ENCODE data around the gene FBXO36. TPM values are rescaled to one million over a fixed set of nuclear protein-coding genes. Genes with fewer than 3 reads are reported as not detected.

FBXO36 gene
- total and polyA plus RNA-seq, 2 of the 13 experiments (the other 11 are each of a cell fraction or from before 2014, with no cell fraction given): 2.8 TPM

- TF ChIP-seq KDM4B (CRISPR knock-in tag; IDR thresholded peaks at IDR 0.05): no peak
- peak; percentile 7; the same call in 1 of the 2 replicates for TF ChIP-seq PAXIP1 (CRISPR knock-in tag; conservative IDR thresholded peaks at IDR 0.05)
- 0 out of 2 replicates have a peak, but pooled peaks have one; percentile 76 for TF ChIP-seq THAP9 (CRISPR knock-in tag; IDR thresholded peaks at IDR 0.05; ENCODE audit: borderline replicate concordance)
- TF ChIP-seq ZBTB49 (CRISPR knock-in tag; IDR thresholded peaks at IDR 0.05; ENCODE audit: borderline replicate concordance): no peak
- TF ChIP-seq ZNF672 (CRISPR knock-in tag; IDR thresholded peaks at IDR 0.05): no peak
- 0 out of 2 replicates have a peak, but pooled peaks have one; percentile 37 for TF ChIP-seq MEF2D (CRISPR knock-in tag; IDR thresholded peaks at IDR 0.05)
- TF ChIP-seq GZF1 (CRISPR knock-in tag; IDR thresholded peaks at IDR 0.05): 0 out of 2 replicates have a peak, but pooled peaks have one; percentile 38
- no peak for TF ChIP-seq ZFP37 (CRISPR knock-in tag; IDR thresholded peaks at IDR 0.05; ENCODE audit: borderline replicate concordance)
- no peak for TF ChIP-seq HHEX (CRISPR knock-in tag; IDR thresholded peaks at IDR 0.05)
- TF ChIP-seq ATAD3A (CRISPR knock-in tag; IDR thresholded peaks at IDR 0.05): no peak
- TF ChIP-seq ZBTB21 (CRISPR knock-in tag; IDR thresholded peaks at IDR 0.05): no peak
- no peak for TF ChIP-seq NFE2 (CRISPR knock-in tag; IDR thresholded peaks at IDR 0.05)
- TF ChIP-seq ZNF225 (CRISPR knock-in tag; IDR thresholded peaks at IDR 0.05): no peak; the same call in 1 of the 2 replicates
- 0 out of 2 replicates have a peak, but pooled peaks have one; percentile 10 for TF ChIP-seq HDAC2 (CRISPR knock-in tag; IDR thresholded peaks at IDR 0.05)
- TF ChIP-seq ZIK1 (CRISPR knock-in tag; IDR thresholded peaks at IDR 0.05; ENCODE audit: borderline replicate concordance, low read depth): peak; percentile 57
- TF ChIP-seq EP300 (IDR thresholded peaks at IDR 0.05; ENCODE audit: low read depth in 2 of 2, low read length in 2 of 2): no peak
- TF ChIP-seq EP300 (CRISPR knock-in tag; IDR thresholded peaks at IDR 0.05; ENCODE audit: borderline replicate concordance): no peak
- 0 out of 2 replicates have a peak, but pooled peaks have one; percentile 27 for TF ChIP-seq JUND (CRISPR knock-in tag; IDR thresholded peaks at IDR 0.05)
- TF ChIP-seq CC2D1A (CRISPR knock-in tag; IDR thresholded peaks at IDR 0.05): peak; percentile 97; the same call in 1 of the 2 replicates
- TF ChIP-seq MTF1 (CRISPR knock-in tag; IDR thresholded peaks at IDR 0.05): 0 out of 2 replicates have a peak, but pooled peaks have one; percentile 36
These were observed at the start of gene FBXO36 (continued) for GRCh38 chr2:229922449-229923386.

Data from HepG2 (cell line).